NCI-H526 treated with DMSO at 0.1 percent for 48 hours (cell line): ENCODE results near the gene LLGL1.

ENCODE experiments used
- DNase-seq: peaks from one replicate; lab custom pipeline; 2025; lab: John Stamatoyannopoulos, UW

The LLGL1 gene

GRCh38 chr17:18225121-18225641, at the start of gene LLGL1:
Gene LLGL1 (plus strand): TSS chr17:18225635. CDS start chr17:18225683, 48 bp downstream.
- DNase-seq = peak; percentile 68

- no peak for DNase-seq
Measured at GRCh38 chr17:18176176-18176575, 49.3 kb upstream of the LLGL1 start.

- no peak for DNase-seq
Measured at GRCh38 chr17:18177133-18177532, 48.3 kb upstream of the LLGL1 start.

- no peak for DNase-seq
Measured at GRCh38 chr17:18177722-18178121, 47.7 kb upstream of the LLGL1 start.

- no peak for DNase-seq
Measured at GRCh38 chr17:18179196-18179595, 46.2 kb upstream of the LLGL1 start.

- DNase-seq = no peak
Measured at GRCh38 chr17:18179804-18180203, 45.6 kb upstream of the LLGL1 start.

GRCh38 chr17:18181358-18181757, 44.1 kb upstream of the LLGL1 start:
- no peak for DNase-seq

GRCh38 chr17:18182110-18182977, 43.1 kb upstream of the LLGL1 start:
- no peak for DNase-seq

- no peak for DNase-seq
Measured at GRCh38 chr17:18182978-18183333, 42.5 kb upstream of the LLGL1 start.

- DNase-seq = peak; percentile 93
Measured at GRCh38 chr17:18183334-18184142, 41.9 kb upstream of the LLGL1 start, which contains the start of gene ALKBH5. Gene ALKBH5 (plus strand): TSS chr17:18183828. CDS start chr17:18184244, 416 bp downstream.

GRCh38 chr17:18184143-18185031, 41.0 kb upstream of the LLGL1 start:
- no peak for DNase-seq

GRCh38 chr17:18185391-18185790, 40.0 kb upstream of the LLGL1 start:
- no peak for DNase-seq

GRCh38 chr17:18185832-18186626, 39.4 kb upstream of the LLGL1 start:
- no peak for DNase-seq

- DNase-seq = no peak
Measured at GRCh38 chr17:18186627-18186982, 38.8 kb upstream of the LLGL1 start.

- no peak for DNase-seq
Measured at GRCh38 chr17:18187226-18187625, 38.2 kb upstream of the LLGL1 start.

- DNase-seq = no peak
Measured at GRCh38 chr17:18187821-18188761, 37.3 kb upstream of the LLGL1 start.

- no peak for DNase-seq
Measured at GRCh38 chr17:18190628-18191235, 34.7 kb upstream of the LLGL1 start.

GRCh38 chr17:18191236-18191667, 34.2 kb upstream of the LLGL1 start:
- no peak for DNase-seq

GRCh38 chr17:18191967-18192366, 33.5 kb upstream of the LLGL1 start:
- DNase-seq = no peak
